ENCODE results near the gene TLR5. TPM values are rescaled to one million over a fixed set of nuclear protein-coding genes. Genes with fewer than 3 reads are reported as not detected.

Gene TLR5
- total and polyA plus RNA-seq, 2 of the 4 experiments (the other 2 are of a cell fraction) = 0.09 to 0.18 TPM

GRCh38 chr1:223074445-223075300 is 68.4 kb downstream of the TLR5 start:
- CTCF ChIA-PET = interaction anchor here (0.9 kb wide), 1 partner anchor 15 kb away, joined by 3 read pairs; no protein-coding TSS in a partner anchor
- Histone ChIP-seq H3K27me3 (ENCODE audit: control insufficient read depth, insufficient read depth, low read length) (peaks cover 42% of the 10 kb centered on the region), H3K18ac (ENCODE audit: low read depth, low read length) (no peak overlapping the region), H3K9me3 (ENCODE audit: control insufficient read depth, insufficient read depth, low read length) (no peaks in the 10 kb centered on the region), H3K4me1 (ENCODE audit: control insufficient read depth, insufficient read depth, low read length) (no peaks in the 10 kb centered on the region), H3K9me1 (ENCODE audit: insufficient read depth, low read length) (no peaks in the 10 kb centered on the region), H3K27ac (ENCODE audit: insufficient read depth, low read length) (no peak overlapping the region), H2BK20ac (ENCODE audit: low read depth, low read length) (no peak overlapping the region), H4K20me1 (ENCODE audit: insufficient read depth, low read length) (no peaks in the 10 kb centered on the region), H3K4me3 (ENCODE audit: insufficient read depth, low read depth, low read length) (no peak overlapping the region), H3K79me1 (ENCODE audit: low read depth in 1 of 2, low read length in 2 of 2) (no peaks in the 10 kb centered on the region), H2BK15ac (ENCODE audit: low read depth, low read length) (no peak overlapping the region), H2AK9ac (replicated peaks; ENCODE audit: low read depth, low read length, poor library complexity) (no peak overlapping the region), H3K9ac (ENCODE audit: low read depth, low read length) (no peak overlapping the region), H3K56ac (ENCODE audit: extremely low read depth, insufficient read depth, low read length) (no peak overlapping the region), H3K36me3 (ENCODE audit: control insufficient read depth, insufficient read depth, low read length) (no peaks in the 10 kb centered on the region), H3K4me2 (ENCODE audit: low read depth, low read length) (peak overlapping the region; percentile 69), H4K5ac (ENCODE audit: low read depth, low read length) (no peak overlapping the region), H3K14ac (replicated peaks; ENCODE audit: low read depth, low read length) (no peak overlapping the region), H2BK120ac (ENCODE audit: low read depth, low read length) (no peak overlapping the region), H3K23ac (ENCODE audit: low read depth, low read length) (no peak overlapping the region), H2BK5ac (ENCODE audit: low read depth, low read length, poor library complexity, severe bottlenecking) (no peak overlapping the region), H2AFZ (replicated peaks; ENCODE audit: low read length, poor library complexity) (no peak overlapping the region), H4K8ac (ENCODE audit: low read depth in 2 of 2, low read length in 2 of 2) (no peak overlapping the region), H3K4ac (ENCODE audit: low read depth, low read length) (no peak overlapping the region), H4K91ac (ENCODE audit: insufficient read depth, low read depth, low read length) (no peak overlapping the region), H2AK5ac (ENCODE audit: low read depth, low read length) (no peak overlapping the region)
- dilution Hi-C loops (cut with HindIII; ENCODE audit: low sequenced_read_pairs, unreplicated experiment) = loop anchor here (25.0 kb wide), 1 partner anchor 287 kb away; no protein-coding TSS in a partner anchor
- in situ Hi-C loops (cut with MboI; ENCODE audit: low sequenced_read_pairs) = no loop called here
- 50% methylated on average over 2 of the region's 10 CpGs; no CpG with 5 or more reads in 1 of the 2 experiments for WGBS, 2 experiments (ENCODE audit: extremely low coverage in 2 of 2, insufficient read length in 1 of 2)
- TF ChIP-seq MAFK (IDR thresholded peaks at IDR 0.05; ENCODE audit: low read depth, low read length) (no peak), SMC3 (IDR thresholded peaks at IDR 0.05; ENCODE audit: low read depth, low read length) (no peak), CEBPB (IDR thresholded peaks at IDR 0.05; ENCODE audit: low read depth, low read length) (no peak), RAD21 (IDR thresholded peaks at IDR 0.05; ENCODE audit: low read length) (no peak), RCOR1 (IDR thresholded peaks at IDR 0.05; ENCODE audit: insufficient replicate concordance, low read length) (no peak), USF2 (IDR thresholded peaks at IDR 0.05; ENCODE audit: low read depth, low read length) (no peak), FOS (IDR thresholded peaks at IDR 0.05; ENCODE audit: low read depth, low read length) (no peak), BHLHE40 (IDR thresholded peaks at IDR 0.05; ENCODE audit: low read depth, low read length) (no peak)
- POLR2A ChIA-PET (ENCODE audit: unreplicated experiment) = no interaction called here
- no peak for DNase-seq
- BruUV-seq (replicated peaks) = no TSS peak
- peak; percentile 48 for ATAC-seq (ENCODE audit: low read depth)
- intact Hi-C loops (cut with micrococcal nuclease) = loop anchor here (10.0 kb wide), 1 partner anchor 160 kb away; no protein-coding TSS in a partner anchor
